NOMO-1 treated with dmso at 0.1 percent for 144 hours (cell line): ENCODE data around the gene AP2S1.
"Not testable (repeated sequence)": the region's sequence is repeated elsewhere in the genome, so short reads cannot be mapped to it uniquely, and the experiment has no call there.

ENCODE experiments used
- DNase-seq: peaks from one replicate; lab custom pipeline; 2025; ENCODE audit not compliant: unreplicated experiment; lab: John Stamatoyannopoulos, UW

The AP2S1 gene

GRCh38 chr19:46850228-46851203 is at the start of gene AP2S1:
TSS of gene AP2S1 (minus strand) at chr19:46850846. CDS start at chr19:46850766, 80 bp downstream.
- DNase-seq: peak; percentile 92

GRCh38 chr19:46900341-46900740 is 49.7 kb upstream of the AP2S1 start:
- no peak for DNase-seq

- no peak for DNase-seq
Observed at GRCh38 chr19:46898731-46899130, 48.1 kb upstream of the AP2S1 start.

GRCh38 chr19:46896076-46896794 is 45.6 kb upstream of the AP2S1 start:
- no peak for DNase-seq

GRCh38 chr19:46892252-46893179 is 41.9 kb upstream of the AP2S1 start:
- no peak for DNase-seq

- no peak for DNase-seq
Observed at GRCh38 chr19:46890423-46891170, 40.0 kb upstream of the AP2S1 start.

GRCh38 chr19:46887240-46887782 is 36.7 kb upstream of the AP2S1 start:
- no peak for DNase-seq

GRCh38 chr19:46886546-46887239 is 36.0 kb upstream of the AP2S1 start:
- no peak for DNase-seq

- no peak for DNase-seq
Observed at GRCh38 chr19:46885411-46885810, 34.8 kb upstream of the AP2S1 start.

GRCh38 chr19:46882751-46883150 is 32.1 kb upstream of the AP2S1 start:
- not testable (repeated sequence) for DNase-seq

- DNase-seq: no peak
Observed at GRCh38 chr19:46882034-46882433, 31.4 kb upstream of the AP2S1 start.

GRCh38 chr19:46881092-46881491 is 30.4 kb upstream of the AP2S1 start:
- DNase-seq: no peak

GRCh38 chr19:46880431-46880830 is 29.8 kb upstream of the AP2S1 start:
- DNase-seq: no peak

GRCh38 chr19:46878613-46879375 is 28.1 kb upstream of the AP2S1 start:
- no peak for DNase-seq

- DNase-seq: no peak
Observed at GRCh38 chr19:46875657-46876056, 25.0 kb upstream of the AP2S1 start.

- DNase-seq: no peak
Observed at GRCh38 chr19:46875234-46875633, 24.6 kb upstream of the AP2S1 start.

GRCh38 chr19:46872967-46873366 is 22.3 kb upstream of the AP2S1 start:
- no peak for DNase-seq

- DNase-seq: not testable (repeated sequence)
Observed at GRCh38 chr19:46871173-46871572, 20.5 kb upstream of the AP2S1 start.
